ENCODE data around the gene DAGLA.

Gene DAGLA

GRCh38 chr11:61732705-61733104, 52.5 kb downstream of the DAGLA start:
- DNase-seq: no peak

- DNase-seq: peak; percentile 89
Observed at GRCh38 chr11:61733120-61733978, 53.2 kb downstream of the DAGLA start.

DNA sequence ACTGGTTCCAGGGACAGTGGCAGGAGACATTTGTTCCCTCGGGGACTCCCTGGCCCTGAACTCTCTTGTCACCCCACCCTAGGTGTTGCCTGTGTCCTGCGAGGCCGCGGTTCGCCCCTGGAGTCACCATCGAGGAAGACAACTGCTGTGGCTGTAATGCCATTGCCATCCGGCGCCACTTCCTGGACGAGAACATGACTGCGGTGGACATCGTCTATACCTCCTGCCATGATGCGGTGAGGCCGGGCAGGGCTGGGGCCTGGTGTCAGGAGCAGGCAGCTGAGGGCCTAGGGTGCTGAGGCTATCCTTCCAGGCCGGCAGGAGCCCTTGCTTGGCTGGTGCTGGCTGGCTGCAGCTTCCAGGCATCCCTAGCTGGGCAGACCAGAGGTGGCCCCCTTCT, 54.6 kb downstream of the DAGLA start:
- DNase-seq: no peak

DNA sequence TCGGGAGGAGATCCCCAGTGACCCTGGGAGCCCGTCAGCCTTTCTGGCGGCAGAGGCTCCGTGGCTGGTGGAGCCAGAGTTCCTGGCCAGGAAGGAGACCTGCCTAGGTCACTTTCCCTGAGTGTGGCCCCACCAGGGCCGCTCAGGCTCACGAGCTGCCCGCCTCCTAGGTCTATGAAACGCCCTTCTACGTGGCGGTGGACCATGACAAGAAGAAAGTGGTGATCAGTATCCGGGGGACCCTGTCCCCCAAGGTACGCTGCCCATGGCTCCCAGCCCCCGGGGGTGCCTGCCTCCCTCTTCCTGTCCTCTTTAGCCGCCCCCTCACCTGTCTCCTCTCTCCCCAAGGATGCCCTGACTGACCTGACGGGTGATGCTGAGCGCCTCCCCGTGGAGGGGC, 55.2 kb downstream of the DAGLA start:
- no peak for DNase-seq

DNA sequence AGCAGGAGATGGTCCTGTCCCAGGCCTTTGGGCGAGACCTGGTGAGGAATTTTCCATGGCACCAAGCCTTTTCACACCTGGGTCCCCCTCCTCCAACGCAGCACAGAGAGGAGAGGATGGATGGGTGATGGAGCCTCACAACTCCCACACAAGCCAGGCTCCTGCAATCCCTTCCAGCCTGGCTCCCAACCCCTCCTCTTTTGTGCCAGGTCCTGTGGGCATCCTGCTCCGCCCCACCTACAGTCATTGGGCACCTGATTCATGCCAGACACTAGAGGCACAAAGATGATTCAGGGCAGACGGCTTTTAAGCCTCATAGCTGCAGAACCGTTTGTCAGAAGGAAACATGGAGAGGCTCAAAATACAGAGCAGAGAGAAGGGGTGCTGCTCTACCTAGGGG, 56.1 kb downstream of the DAGLA start:
- no peak for DNase-seq

DNA sequence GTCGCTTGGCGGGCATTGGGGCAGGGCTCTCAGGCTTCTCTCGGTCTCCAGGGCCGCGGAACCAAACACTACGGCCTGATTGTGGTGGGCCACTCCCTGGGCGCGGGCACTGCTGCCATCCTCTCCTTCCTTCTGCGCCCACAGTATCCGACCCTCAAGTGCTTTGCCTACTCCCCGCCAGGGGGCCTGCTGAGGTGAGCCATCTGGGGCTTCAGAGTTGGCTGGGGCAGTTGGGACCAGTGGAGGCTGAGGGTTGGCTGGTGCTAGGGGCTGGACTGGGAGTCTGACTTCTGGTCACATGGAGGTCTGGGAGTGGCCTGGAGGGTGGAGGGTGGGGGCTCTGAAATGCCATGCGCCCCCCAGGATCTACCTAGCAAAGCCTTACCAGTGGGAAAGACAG, 56.9 kb downstream of the DAGLA start:
- no peak for DNase-seq

- DNase-seq: no peak
Observed at GRCh38 chr11:61737636-61738386, 57.6 kb downstream of the DAGLA start.

DNA sequence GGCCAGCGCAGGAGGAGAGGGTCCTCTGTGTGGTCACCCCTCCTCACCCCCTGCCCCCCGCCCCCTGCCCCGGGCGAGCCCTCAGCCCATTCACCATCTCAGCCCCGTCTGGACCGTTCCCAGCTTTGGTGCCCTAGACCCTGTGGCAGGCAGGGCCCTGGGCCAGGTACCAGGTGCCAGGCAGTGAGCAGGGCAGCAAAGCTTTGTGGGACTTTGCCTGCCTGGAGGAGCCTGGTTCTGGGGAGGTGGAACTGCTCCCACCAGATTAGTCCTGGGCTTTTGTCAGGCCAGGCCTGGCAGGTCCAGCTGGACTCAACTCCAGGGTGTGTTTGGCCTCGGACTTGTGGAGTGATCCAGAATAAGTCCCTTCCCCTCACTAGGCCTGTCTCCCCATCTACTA, 58.6 kb downstream of the DAGLA start:
- no peak for DNase-seq

DNA sequence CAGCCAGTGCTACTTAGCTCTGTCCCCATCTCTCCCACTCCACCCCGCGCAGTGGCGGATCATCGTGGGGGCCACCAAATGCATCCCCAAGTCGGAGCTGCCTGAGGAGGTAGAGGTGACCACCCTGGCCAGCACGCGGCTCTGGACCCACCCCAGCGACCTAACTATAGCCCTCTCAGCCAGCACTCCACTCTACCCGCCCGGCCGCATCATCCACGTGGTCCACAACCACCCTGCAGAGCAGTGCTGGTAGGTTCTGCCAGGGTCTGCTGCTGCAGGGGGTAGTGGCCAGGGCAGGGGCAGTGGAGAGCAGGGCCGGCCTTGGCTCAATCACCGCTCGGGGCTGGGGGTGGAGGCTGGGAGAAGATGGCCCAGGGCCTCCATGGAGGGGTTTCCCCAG, 59.2 kb downstream of the DAGLA start:
- no peak for DNase-seq

DNA sequence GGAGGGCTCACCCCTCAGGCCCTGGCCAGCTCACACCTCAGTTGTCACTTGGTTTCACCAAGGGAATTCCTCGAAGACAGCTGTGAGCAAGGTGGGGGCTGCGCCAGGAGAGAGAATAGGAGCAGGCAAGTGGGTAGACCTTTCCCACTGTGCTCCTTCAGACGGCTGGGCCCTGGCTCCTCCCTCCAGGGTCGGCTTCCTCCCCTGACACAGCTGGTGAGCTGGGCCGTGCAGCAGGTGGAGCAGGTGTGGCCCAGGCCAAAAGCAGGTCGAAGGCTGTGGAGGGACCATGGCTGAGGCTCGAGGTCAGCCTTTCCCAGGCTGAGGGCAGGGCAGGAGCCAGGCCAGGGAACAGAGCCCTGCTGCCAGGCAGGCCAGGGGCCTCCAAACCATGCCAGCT, 59.8 kb downstream of the DAGLA start:
- no peak for DNase-seq

DNA sequence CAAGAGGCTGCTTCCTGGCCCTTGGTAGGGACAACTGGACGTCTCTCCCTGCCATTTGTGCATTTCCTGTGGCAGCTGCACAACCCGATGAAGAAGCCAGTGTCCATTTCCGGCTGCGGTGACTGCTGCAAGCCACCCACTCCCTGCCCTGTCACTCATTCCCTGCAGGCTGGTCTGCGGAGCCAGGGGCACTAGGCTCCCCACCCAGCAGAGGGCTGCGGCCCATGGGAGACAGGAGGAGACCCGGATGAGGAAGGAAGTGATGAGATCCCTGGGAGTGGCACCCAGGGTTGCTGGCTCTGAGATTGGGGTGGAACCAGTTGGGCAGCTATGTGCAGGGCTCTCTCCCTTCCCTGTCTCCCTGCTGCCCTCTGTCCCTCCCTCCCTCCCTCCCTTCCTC, 62.2 kb downstream of the DAGLA start:
- DNase-seq: no peak

GRCh38 chr11:61743486-61744095, 63.4 kb downstream of the DAGLA start:
- DNase-seq: no peak

GRCh38 chr11:61744181-61744580, 64.0 kb downstream of the DAGLA start:
- no peak for DNase-seq

GRCh38 chr11:61744609-61745156, 64.5 kb downstream of the DAGLA start:
- no peak for DNase-seq

DNA sequence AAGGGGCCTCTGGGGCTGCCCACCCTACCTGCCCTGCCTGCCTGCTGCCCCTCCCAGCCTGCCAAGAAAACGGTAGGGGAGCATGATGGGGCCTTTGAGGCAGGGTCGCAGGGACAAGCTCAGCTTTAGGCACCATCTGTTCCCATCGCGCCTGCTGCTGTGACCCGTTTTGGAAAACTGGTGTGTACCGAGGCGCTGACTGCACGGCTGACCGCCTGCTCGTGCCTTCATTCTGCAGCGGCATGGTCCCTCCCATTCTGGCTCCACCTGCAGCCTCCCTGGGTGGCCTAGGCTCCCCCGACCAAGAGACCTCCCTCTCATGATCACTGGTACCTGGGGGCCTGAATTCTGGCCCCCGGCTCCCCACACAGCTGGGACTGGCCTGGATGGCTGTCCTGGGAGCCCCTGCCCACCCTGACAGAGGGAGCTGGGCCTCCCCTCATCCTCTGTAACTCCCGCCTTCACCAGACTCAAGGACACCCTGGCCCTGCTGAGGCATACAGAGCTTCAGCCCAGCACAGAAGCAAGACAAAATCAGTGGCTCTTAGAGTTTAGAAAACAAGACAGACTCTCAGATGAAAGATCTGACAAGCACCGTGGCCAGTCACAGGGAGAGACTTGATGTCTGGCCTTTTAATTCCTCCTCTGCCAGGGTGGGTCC, 65.7 kb downstream of the DAGLA start:
- no peak for DNase-seq

DNA sequence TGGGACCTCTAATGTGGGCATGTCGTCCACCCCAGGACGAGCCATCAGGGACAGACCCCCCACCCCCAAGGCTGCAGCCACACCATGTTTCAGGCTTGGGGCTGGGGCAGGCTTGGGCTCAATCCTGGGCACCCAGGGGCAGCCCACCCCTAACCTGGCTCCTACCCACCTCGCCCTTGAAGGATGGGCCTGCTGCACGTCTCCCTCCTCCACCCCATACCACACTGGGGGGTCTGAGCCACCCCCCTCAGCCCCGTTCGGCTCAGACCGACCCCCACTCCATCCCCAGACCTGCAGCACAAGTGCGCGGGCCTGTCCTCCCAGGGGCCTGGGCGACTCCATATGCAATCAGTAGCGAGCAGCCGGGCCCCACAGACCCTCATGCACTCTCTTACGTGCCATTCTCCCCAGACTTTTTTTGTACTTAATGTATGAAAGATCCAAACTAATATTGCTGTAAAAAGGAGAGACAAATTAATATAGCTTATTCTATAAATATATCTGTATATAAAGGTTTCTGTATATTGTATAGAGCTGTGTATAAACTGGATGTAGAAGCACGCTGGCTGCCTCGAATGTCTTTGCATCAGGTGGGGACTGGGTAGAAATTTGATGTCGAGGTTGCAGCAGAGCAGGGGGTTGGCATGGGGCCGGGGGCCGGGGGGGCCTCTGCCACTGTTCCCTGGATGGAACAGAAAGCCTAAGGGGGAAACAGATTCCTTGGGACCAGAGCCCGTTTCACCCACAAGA, 66.4 kb downstream of the DAGLA start:
- DNase-seq: no peak

- DNase-seq: peak; percentile 52
Observed at GRCh38 chr11:61747192-61747966, 67.2 kb downstream of the DAGLA start.

DNA sequence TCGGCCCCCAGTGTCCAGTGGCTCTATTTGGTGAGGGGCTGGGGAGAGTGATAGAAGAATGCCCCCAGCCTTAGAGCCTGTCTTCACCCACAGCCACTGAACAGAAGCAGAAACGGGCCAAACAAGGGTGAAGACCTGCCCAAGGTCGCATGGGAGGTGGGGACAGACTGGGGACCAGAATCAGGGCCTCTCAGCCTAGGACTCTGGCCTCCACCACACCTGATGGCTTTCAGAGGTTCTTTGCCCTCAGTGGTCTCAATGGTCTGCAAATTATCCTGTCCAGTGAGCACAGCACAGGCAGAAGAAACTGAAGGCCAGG, 67.7 kb downstream of the DAGLA start:
- DNase-seq: no peak

DNA sequence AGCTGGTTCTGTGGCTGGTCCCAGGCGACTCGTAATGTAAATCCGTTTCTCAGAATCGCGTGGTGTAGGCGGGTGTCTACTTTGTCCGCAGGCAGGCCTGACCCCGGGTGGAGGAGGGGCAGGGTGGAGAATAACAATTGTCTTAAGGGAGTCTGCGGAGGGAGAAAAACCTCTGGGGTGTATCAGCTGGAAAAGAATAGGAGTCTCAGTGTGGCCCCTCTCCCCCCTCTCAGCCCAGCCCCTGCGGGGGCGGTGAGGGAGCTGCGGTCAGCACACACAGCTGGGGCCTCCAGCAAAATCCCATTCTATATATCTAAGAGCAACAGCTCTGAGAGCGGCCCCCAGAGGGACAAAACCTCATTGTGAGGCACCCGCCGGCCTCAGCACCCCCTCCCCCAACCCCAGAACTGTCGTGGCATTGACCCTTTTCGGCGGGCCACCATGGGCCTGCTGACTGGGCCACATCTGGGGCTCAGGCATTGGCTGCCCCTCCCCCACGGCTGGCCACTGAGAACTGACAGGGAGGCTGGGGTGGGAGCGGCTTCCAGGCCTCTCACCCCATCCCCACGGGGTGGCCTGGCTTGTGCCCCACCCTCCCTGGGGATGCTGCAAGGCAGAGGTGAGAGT, 69.5 kb downstream of the DAGLA start:
- no peak for DNase-seq

GRCh38 chr11:61750631-61751273, 70.6 kb downstream of the DAGLA start:
- no peak for DNase-seq

DNA sequence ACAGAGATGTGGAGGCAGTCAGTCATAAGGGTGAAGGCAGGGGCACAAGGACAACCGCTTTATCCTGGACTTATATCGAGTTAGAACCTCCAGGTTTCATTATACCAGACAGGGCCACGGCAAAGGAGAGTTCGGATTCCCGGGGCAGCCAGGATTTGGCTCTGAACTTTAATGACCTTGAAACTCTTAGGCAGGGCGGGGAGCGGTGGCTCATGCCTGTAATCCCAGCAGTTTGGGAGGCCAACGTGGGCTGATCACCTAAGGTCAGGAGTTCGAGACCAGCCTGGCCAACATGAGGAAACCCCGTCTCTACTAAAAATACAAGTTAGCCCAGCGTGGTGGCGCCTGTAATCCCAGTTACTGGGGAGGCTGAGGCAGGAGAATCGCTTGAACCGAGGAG, 71.2 kb downstream of the DAGLA start:
- no peak for DNase-seq

Measured in CD4-positive, alpha-beta T cell treated with Interleukin-6 for 4 hours (primary cell).